ENCODE data around the gene MYH13.

- TF ChIP-seq CTCF (IDR thresholded peaks at IDR 0.05; ENCODE audit: low read depth, low read length) (no peak), EZH2phosphoT487 (IDR thresholded peaks at IDR 0.05; ENCODE audit: low read depth) (no peak)
Observed at GRCh38 chr17:10385871-10386270, 13.1 kb upstream of the MYH13 start.

Measured in OCI-LY3 (cell line).